ENCODE results near the gene KLHL35.

DNA sequence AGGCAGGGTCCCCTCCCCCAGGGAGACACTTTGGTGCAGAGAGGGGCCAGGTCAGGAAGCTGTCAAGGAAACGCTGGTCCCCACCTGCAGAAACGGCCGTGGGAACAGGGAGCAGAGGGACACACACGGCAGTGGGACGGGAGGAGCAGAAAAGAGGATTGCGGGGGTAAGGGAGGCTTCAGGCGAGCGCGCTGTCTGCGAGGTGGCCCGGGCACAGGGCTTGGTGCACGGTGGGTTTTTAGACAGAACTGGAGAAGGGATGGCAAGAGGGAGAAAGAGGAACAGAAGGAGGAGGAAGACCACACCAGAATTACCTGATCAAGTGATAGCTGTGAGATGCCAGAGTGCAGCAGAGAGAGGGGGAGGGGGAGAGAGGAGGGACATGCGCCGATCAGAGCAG lies 6.0 kb upstream of the KLHL35 start:
- TF ChIP-seq, protein P1, sequence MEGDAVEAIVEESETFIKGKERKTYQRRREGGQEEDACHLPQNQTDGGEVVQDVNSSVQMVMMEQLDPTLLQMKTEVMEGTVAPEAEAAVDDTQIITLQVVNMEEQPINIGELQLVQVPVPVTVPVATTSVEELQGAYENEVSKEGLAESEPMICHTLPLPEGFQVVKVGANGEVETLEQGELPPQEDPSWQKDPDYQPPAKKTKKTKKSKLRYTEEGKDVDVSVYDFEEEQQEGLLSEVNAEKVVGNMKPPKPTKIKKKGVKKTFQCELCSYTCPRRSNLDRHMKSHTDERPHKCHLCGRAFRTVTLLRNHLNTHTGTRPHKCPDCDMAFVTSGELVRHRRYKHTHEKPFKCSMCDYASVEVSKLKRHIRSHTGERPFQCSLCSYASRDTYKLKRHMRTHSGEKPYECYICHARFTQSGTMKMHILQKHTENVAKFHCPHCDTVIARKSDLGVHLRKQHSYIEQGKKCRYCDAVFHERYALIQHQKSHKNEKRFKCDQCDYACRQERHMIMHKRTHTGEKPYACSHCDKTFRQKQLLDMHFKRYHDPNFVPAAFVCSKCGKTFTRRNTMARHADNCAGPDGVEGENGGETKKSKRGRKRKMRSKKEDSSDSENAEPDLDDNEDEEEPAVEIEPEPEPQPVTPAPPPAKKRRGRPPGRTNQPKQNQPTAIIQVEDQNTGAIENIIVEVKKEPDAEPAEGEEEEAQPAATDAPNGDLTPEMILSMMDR (IDR thresholded peaks at IDR 0.05): no peak
- TF ChIP-seq POLR2A (IDR thresholded peaks at IDR 0.05): no peak
